Measurements from ENCODE around the gene NFRKB. TPM values are rescaled to one million over a fixed set of nuclear protein-coding genes. Genes with fewer than 3 reads are reported as not detected.
A peak's percentile ranks its signal among the peaks of the same experiment; 100 is the strongest.
"Not testable (repeated sequence)": the region's sequence is repeated elsewhere in the genome, so short reads cannot be mapped to it uniquely, and the experiment has no call there.

Gene NFRKB
- total RNA-seq, 3 donors from 2014 or later (not counting 1 experiment from before 2014, with no cell fraction given) = 26.9 to 36.3 (median 35.2) TPM

GRCh38 chr11:129884581-129884980 lies 10.8 kb downstream of the NFRKB start:
- DNase-seq (no peak), ATAC-seq (no peak)
- Histone ChIP-seq H3K27me3 (ENCODE audit: control insufficient read depth, insufficient read depth, low read length) (no peaks in the 10 kb centered on the region), H3K9me3 (ENCODE audit: control insufficient read depth, insufficient read depth, low read length) (no peaks in the 10 kb centered on the region), H3K36me3 (ENCODE audit: control insufficient read depth, insufficient read depth, low read length) (peaks cover 81% of the 10 kb centered on the region), H3K4me3 (ENCODE audit: low read length) (no peak overlapping the region), H3K4me1 (ENCODE audit: control insufficient read depth, insufficient read depth, low read length) (no peaks in the 10 kb centered on the region), H3K27ac (ENCODE audit: low read length) (no peak overlapping the region)
- H3K27me3 Mint-ChIP-seq (ENCODE audit: low read depth in 2 of 2) = no peaks in the 10 kb centered on the region
- H3K4me1 Mint-ChIP-seq = peaks cover 0 to 6% of the 10 kb centered on the region in 2 donors
- peaks cover 43% of the 10 kb centered on the region for H3K36me3 Mint-ChIP-seq
- no peak for TF ChIP-seq CTCF (IDR thresholded peaks at IDR 0.05)
- no peaks in the 10 kb centered on the region for H3K9me3 Mint-ChIP-seq
- 92% methylated on average over 8 of the region's 8 CpGs for WGBS (ENCODE audit: insufficient coverage)
- no peak overlapping the region for H3K4me3 Mint-ChIP-seq
- H3K27ac Mint-ChIP-seq = no peak overlapping the region
- intact Hi-C loops (cut with micrococcal nuclease) = no loop called here

DNA sequence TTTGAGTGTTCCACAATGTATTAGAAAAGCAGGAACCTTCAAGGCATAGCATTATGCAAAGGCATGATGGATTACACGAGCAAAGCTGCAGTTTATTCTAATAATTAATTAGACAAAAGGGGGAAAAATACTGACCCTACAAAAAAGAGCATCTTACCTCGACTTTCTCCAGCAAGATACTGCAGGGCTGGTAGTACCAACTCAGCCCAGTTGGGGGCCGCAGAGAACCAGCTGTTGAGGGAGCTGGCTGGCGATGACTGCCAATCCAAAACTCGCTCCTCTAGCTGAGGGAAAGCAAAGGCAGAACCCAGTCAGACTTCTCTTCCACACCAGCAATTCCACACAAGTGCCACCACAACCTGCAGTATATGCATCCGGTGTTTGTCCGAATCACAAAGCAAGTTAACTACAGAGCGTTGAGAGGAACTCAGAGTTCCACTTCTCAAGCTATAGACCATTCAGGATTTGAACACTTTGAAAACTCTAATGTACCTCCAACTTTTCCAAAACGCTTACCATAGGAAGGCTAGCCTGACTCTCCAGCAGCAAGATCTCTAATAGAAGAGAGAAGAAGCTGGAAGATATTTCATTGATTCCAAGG lies 13.7 kb downstream of the NFRKB start:
- Mint-ChIP-seq H3K27ac (no peak overlapping the region), H3K27me3 (ENCODE audit: low read depth in 2 of 2) (no peaks in the 10 kb centered on the region), H3K4me3 (no peak overlapping the region), H3K36me3 (peaks cover 57% of the 10 kb centered on the region), H3K9me3 (no peaks in the 10 kb centered on the region), H3K4me1 (peaks cover 0 to 8% of the 10 kb centered on the region in 2 donors)
- peaks cover 86% of the 10 kb centered on the region for H3K36me3 ChIP-seq (ENCODE audit: control insufficient read depth, insufficient read depth, low read length)
- no peaks in the 10 kb centered on the region for H3K27me3 ChIP-seq (ENCODE audit: control insufficient read depth, insufficient read depth, low read length)
- WGBS (ENCODE audit: insufficient coverage) = 82% methylated on average over 8 of the region's 9 CpGs
- H3K4me1 ChIP-seq (ENCODE audit: control insufficient read depth, insufficient read depth, low read length) = no peaks in the 10 kb centered on the region
- no peak overlapping the region for H3K27ac ChIP-seq (ENCODE audit: low read length)
- intact Hi-C loops (cut with micrococcal nuclease) = no loop called here
- TF ChIP-seq CTCF (IDR thresholded peaks at IDR 0.05) = peak; percentile 42
- peak in 2 of 3 donors; percentile 50 for ATAC-seq
- no peak overlapping the region for H3K4me3 ChIP-seq (ENCODE audit: low read length)
- peak in 1 of 2 donors; percentile 58 for DNase-seq
- no peaks in the 10 kb centered on the region for H3K9me3 ChIP-seq (ENCODE audit: control insufficient read depth, insufficient read depth, low read length)

- H3K4me1 Mint-ChIP-seq = peaks cover 0 to 8% of the 10 kb centered on the region in 2 donors
- Histone ChIP-seq H3K4me3 (ENCODE audit: low read length) (no peak overlapping the region), H3K4me1 (ENCODE audit: control insufficient read depth, insufficient read depth, low read length) (no peaks in the 10 kb centered on the region), H3K9me3 (ENCODE audit: control insufficient read depth, insufficient read depth, low read length) (no peaks in the 10 kb centered on the region), H3K36me3 (ENCODE audit: control insufficient read depth, insufficient read depth, low read length) (peaks cover 82% of the 10 kb centered on the region), H3K27me3 (ENCODE audit: control insufficient read depth, insufficient read depth, low read length) (no peaks in the 10 kb centered on the region), H3K27ac (ENCODE audit: low read length) (no peak overlapping the region)
- intact Hi-C loops (cut with micrococcal nuclease) = no loop called here
- 100% methylated on average over 3 of the region's 3 CpGs for WGBS (ENCODE audit: insufficient coverage)
- DNase-seq = no peak
- H3K27me3 Mint-ChIP-seq (ENCODE audit: low read depth in 2 of 2) = no peaks in the 10 kb centered on the region
- no peak for ATAC-seq
- H3K4me3 Mint-ChIP-seq = no peak overlapping the region
- no peaks in the 10 kb centered on the region for H3K9me3 Mint-ChIP-seq
- H3K27ac Mint-ChIP-seq = no peak overlapping the region
- peaks cover 58% of the 10 kb centered on the region for H3K36me3 Mint-ChIP-seq
- no peak for TF ChIP-seq CTCF (IDR thresholded peaks at IDR 0.05)
Measured at GRCh38 chr11:129880311-129880710, 15.1 kb downstream of the NFRKB start.

DNA sequence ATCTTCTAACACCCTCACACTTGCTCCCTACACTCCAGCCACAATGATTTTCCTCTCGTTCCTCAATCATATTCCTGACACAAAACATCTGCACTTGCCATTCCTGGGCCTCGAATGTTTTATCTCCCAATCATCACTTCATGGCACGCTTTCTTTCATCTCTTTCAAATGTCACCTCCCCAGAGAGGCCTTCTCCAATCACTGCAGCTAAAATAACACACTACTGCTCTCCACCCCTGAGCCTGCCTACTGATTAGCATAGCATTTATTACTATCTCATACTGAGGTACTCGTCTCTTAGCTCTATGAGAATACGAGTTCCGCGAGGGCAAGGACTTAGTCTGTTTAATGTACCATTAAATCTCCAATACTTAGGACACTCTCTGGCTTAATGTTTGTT lies 23.5 kb downstream of the NFRKB start:
- Mint-ChIP-seq H3K9me3 (no peaks in the 10 kb centered on the region), H3K27me3 (ENCODE audit: low read depth in 2 of 2) (no peaks in the 10 kb centered on the region), H3K4me1 (no peaks in the 10 kb centered on the region), H3K27ac (no peak overlapping the region), H3K36me3 (peaks cover 25% of the 10 kb centered on the region), H3K4me3 (no peak overlapping the region)
- no peak for DNase-seq
- intact Hi-C loops (cut with micrococcal nuclease) = no loop called here
- Histone ChIP-seq H3K27ac (ENCODE audit: low read length) (no peak overlapping the region), H3K36me3 (ENCODE audit: control insufficient read depth, insufficient read depth, low read length) (peaks cover 87% of the 10 kb centered on the region), H3K4me3 (ENCODE audit: low read length) (no peak overlapping the region), H3K27me3 (ENCODE audit: control insufficient read depth, insufficient read depth, low read length) (no peaks in the 10 kb centered on the region), H3K9me3 (ENCODE audit: control insufficient read depth, insufficient read depth, low read length) (no peaks in the 10 kb centered on the region), H3K4me1 (ENCODE audit: control insufficient read depth, insufficient read depth, low read length) (no peaks in the 10 kb centered on the region)
- 98% methylated on average over 7 of the region's 7 CpGs for WGBS (ENCODE audit: insufficient coverage)
- ATAC-seq = no peak
- no peak for TF ChIP-seq CTCF (IDR thresholded peaks at IDR 0.05)

- ATAC-seq; DNase-seq; H3K27ac ChIP-seq (ENCODE audit: low read length); H3K4me3 ChIP-seq (ENCODE audit: low read length); H3K9me3 ChIP-seq (ENCODE audit: control insufficient read depth, insufficient read depth, low read length); H3K27me3 ChIP-seq (ENCODE audit: control insufficient read depth, insufficient read depth, low read length); H3K4me1 Mint-ChIP-seq; H3K4me3 Mint-ChIP-seq; H3K9me3 Mint-ChIP-seq; H3K27me3 Mint-ChIP-seq (ENCODE audit: low read depth in 2 of 2); H3K27ac Mint-ChIP-seq; H3K4me1 ChIP-seq (ENCODE audit: control insufficient read depth, insufficient read depth, low read length); intact Hi-C loops (cut with micrococcal nuclease): not testable (repeated sequence)
- 96% methylated on average over 13 of the region's 16 CpGs for WGBS (ENCODE audit: insufficient coverage)
- peaks cover 83% of the 10 kb centered on the region for H3K36me3 ChIP-seq (ENCODE audit: control insufficient read depth, insufficient read depth, low read length)
- peaks cover 29% of the 10 kb centered on the region for H3K36me3 Mint-ChIP-seq
Measured at GRCh38 chr11:129868626-129869025, 26.8 kb downstream of the NFRKB start.
